Urinary bladder (tissue), 4 donors: Measurements from ENCODE around the gene DEPDC1B. TPM values are rescaled to one million over a fixed set of nuclear protein-coding genes. Genes with fewer than 3 reads are reported as not detected.
"Not testable (repeated sequence)": the region's sequence is repeated elsewhere in the genome, so short reads cannot be mapped to it uniquely, and the experiment has no call there.

Source experiments
- DNase-seq: peaks from one replicate; pipeline ENCODE4 v3.0.0-alpha.2; 2015; ENCODE audit errors: extremely low spot score
- H3K27ac ChIP-seq: one replicate; pipeline ENCODE4 v1.5.1; 2013; ENCODE audit warnings: low read depth, mild to moderate bottlenecking, moderate library complexity
- H3K36me3 ChIP-seq: one replicate; pipeline ENCODE4 v1.6.1; 2013; ENCODE audit warnings: mild to moderate bottlenecking, moderate library complexity; ENCODE audit not compliant: insufficient read depth
- H3K4me1 ChIP-seq: one replicate; pipeline ENCODE4 v1.6.1; 2013; ENCODE audit warnings: mild to moderate bottlenecking, moderate library complexity; ENCODE audit not compliant: insufficient read depth
- H3K4me3 ChIP-seq: one replicate; pipeline ENCODE4 v1.5.1; 2013; ENCODE audit warnings: low read depth, low read length
- WGBS: extraction: QIAGEN DNeasy Blood & Tissue Kit; methylation state at CpG from one replicate; pipeline ENCODE4 v1.1.7; 2013; 5-methylcytosine and 5-hydroxymethylcytosine counted together
- polyA plus RNA-seq: library from polyadenylated mRNA; stranded (reverse); fragments of 200-250 nt; gene quantifications from one replicate; pipeline ENCODE4 v1.2.3, GENCODE V29; 2013
- total RNA-seq: library from RNA; depleted of rRNA; stranded (reverse); fragments of >200 nt; gene quantifications from one replicate; pipeline ENCODE4 v1.2.3, GENCODE V29; 2014
- donor health status: healthy with polysubstance abuse.
- donor health status: healthy.

The DEPDC1B gene, protein sequence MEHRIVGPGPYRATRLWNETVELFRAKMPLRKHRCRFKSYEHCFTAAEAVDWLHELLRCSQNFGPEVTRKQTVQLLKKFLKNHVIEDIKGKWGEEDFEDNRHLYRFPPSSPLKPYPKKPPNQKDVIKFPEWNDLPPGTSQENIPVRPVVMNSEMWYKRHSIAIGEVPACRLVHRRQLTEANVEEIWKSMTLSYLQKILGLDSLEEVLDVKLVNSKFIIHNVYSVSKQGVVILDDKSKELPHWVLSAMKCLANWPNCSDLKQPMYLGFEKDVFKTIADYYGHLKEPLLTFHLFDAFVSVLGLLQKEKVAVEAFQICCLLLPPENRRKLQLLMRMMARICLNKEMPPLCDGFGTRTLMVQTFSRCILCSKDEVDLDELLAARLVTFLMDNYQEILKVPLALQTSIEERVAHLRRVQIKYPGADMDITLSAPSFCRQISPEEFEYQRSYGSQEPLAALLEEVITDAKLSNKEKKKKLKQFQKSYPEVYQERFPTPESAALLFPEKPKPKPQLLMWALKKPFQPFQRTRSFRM
- total RNA-seq = 8.4 TPM
- polyA plus RNA-seq = 0.23 TPM

DNA sequence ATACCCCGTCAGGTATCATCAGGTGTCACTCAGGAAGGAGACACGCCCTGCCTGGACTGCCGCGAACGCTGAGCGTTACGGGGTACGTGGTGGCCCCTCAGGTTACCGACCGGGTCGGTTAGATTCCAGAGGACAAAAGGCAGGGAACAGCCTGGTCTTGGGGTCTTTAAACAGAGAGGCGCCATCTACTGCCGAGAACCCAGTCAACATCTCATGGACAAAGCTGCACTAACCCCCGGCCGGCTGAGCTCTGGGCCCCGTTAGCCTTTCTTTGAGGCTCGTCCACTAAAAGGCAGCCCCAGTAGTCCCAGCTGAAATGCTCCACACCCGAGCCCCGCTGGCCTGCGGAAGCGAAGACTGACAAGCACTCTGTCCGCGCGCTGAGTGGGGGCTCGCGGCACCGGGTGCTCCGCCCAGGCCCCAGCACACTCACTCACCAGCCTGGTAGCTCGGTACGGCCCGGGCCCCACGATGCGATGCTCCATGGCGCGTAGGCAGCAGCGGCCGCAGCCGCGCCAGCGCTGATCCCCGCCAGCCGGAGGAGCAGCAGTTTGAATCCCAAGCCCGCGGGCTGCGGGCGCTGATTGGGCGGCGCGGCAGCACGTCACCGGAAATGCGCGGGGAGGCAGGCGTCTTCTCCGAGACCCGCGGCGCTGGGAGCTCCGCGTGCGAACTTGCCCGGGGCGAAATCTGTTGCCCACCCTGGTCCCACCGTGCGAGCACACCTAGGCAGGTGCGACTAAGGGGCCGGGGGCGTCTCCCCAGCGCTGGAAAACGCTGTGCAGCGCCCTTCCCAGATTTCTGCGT is at the start of gene DEPDC1B:
TSS of gene DEPDC1B (minus strand) at position 558 of the 807 bp plus-strand sequence. CDS start at position 485, 73 bp downstream.
- Histone ChIP-seq H3K27ac (no peak within 1 kb of the TSS), H3K4me3 (peak within 1 kb of the TSS; percentile 53), H3K4me1 (no peaks in the 10 kb centered on the region), H3K36me3 (no peaks in the 10 kb centered on the region)
- under 1% methylated on average over 72 of the region's 72 CpGs for WGBS
- DNase-seq = peak; percentile 79

DNA sequence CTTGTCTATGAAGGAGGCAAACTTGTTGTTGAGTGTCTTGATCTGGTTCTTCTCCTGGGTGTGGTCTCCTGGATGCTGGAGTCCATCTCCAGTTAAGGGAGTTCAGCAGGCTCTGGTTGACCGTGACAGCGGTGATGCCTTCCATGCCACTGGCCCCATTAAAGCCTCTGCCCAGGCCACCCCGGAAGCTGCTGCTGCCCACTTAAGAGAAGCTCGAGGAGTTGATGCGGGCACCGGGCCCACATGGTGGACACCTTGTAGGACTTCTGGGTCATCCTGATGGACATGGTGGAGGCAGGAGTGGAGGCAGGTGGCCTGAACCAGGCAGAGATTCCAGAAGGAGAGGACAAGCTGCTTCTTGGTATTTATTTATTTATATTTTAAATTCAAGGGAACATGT is 44.7 kb upstream of the DEPDC1B start:
- Histone ChIP-seq H3K36me3 (no peaks in the 10 kb centered on the region), H3K27ac (no peak overlapping the region), H3K4me3 (no peak overlapping the region), H3K4me1 (no peaks in the 10 kb centered on the region)
- 97% methylated on average over 6 of the region's 6 CpGs for WGBS
- DNase-seq = no peak

DNA sequence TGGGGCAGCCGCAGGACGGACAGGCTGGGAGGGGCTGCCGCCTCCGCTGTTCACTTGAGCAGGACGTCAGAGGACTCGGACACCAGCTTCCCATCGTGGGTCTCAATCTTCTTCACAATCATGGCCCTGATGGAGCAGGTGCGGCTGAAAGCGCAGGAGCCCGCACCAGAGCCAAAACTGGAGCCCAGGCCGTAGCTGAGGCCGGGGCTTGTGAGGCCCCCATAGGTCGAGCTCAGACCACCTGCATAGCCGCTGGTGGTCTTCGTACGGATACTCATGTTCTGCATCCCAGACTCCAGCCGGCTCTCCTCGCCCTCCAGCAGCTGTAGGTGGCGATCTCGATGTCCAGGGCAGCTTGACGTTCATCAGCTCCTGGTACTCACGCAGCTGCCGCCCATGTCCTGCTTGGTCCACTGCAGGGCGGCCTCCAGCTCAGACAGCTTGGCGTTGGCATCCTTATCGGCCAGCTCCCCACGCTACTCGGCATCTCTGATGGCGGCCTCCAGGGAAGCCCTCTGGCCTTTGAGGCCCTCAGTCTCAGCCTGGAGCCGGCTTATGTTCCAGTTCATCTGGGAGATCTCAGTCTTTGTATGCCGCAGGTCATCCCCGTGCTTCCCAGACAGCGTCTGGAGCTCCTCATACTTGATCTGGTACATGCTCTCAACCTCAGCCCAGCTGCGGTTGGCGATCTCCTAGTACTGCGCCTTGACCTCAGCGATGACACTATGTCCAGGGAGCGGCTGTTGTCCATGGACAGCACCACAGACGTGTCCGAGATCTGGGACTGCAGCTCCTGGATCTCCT is 43.7 kb upstream of the DEPDC1B start:
- Histone ChIP-seq H3K4me3 (no peak overlapping the region), H3K36me3 (no peaks in the 10 kb centered on the region), H3K27ac (no peak overlapping the region), H3K4me1 (no peaks in the 10 kb centered on the region)
- WGBS = 94% methylated on average over 40 of the region's 40 CpGs
- no peak for DNase-seq

DNA sequence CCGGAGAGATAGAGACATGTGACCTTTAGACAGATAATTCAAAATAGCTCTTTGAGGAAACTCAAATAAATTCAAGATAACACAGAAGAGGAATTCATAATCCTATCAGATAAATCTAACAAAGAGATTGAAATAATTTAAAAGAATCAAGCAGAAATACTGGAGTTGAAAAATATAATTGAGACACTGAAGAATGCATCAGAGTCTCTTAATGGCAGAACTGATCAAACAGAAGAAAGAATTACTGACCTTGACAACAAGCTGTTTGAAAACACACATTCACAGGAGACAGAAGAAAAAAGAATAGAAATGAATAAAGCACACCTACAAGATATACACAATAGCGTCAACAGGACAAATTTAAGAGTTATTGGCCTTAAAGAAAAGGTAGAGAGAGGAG is 40.4 kb upstream of the DEPDC1B start:
- Histone ChIP-seq H3K27ac (no peak overlapping the region), H3K4me1 (no peaks in the 10 kb centered on the region), H3K36me3 (no peaks in the 10 kb centered on the region), H3K4me3 (no peak overlapping the region)
- WGBS = 89% methylated on average over 2 of the region's 2 CpGs
- DNase-seq = no peak

DNA sequence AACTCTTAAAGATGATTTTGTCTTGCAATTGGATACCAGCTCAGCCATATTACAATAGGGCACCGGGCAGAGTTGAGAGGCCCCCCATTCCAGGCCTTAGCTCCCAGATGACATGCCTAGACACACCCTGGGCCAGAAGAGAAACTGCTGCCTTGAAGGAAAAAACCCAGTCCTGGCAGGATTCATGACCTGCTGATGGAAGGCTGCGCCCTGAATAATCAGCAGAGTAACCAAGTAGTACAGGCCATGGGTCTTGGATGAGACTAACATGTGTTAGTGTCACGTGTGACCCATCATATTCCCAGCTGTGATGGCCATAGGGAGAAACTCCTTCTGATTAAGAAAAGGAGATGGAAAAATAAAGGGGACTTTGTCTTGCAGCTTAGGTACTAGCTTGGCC is 39.0 kb upstream of the DEPDC1B start:
- no peak for DNase-seq
- no peak overlapping the region for H3K27ac ChIP-seq
- H3K4me1 ChIP-seq = no peaks in the 10 kb centered on the region
- H3K4me3 ChIP-seq = no peak overlapping the region
- 69% methylated on average over 3 of the region's 3 CpGs for WGBS
- H3K36me3 ChIP-seq = no peaks in the 10 kb centered on the region

DNA sequence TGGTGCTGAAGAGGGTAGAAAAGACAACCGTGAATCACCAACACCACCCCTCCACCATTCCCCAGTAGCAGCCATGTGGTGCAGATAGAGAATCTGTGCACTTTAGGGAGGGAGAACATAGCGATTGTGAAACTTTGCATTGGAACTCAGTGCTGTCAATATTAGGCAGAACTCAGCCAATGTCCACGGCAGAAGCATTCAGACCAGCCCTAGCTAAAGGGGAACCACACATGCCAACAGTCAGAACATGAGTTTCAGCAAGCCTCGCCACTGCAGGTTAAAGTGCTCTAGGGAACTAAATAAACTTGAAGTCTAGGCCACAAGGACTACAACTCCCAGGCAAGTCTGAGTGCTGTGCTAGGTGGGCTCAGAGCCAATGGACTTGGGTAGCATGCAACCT is 38.5 kb upstream of the DEPDC1B start:
- DNase-seq = no peak
- no peaks in the 10 kb centered on the region for H3K4me1 ChIP-seq
- H3K27ac ChIP-seq = no peak overlapping the region
- H3K36me3 ChIP-seq = no peaks in the 10 kb centered on the region
- 81% methylated on average over 4 of the region's 4 CpGs for WGBS
- no peak overlapping the region for H3K4me3 ChIP-seq

DNA sequence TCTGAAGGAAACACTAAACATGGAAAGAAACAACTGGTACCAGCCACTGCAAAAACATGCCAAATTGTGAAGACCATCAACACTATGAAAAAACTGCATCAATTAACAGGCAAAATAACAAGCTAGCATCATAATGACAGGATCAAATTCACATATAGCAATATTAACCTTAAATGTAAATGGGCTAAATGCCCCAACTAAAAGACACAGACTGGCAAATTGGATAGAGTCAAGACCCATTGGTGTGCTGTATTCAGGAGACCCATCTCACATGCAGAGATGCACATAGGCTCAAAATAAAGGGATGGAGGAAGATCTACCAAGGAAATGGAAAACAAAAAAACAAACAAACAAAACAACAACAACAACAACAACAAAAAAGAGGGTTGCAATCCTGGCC is 30.9 kb upstream of the DEPDC1B start:
- not testable (repeated sequence) for DNase-seq, H3K4me3 ChIP-seq, H3K27ac ChIP-seq, H3K4me1 ChIP-seq, H3K36me3 ChIP-seq

DNA sequence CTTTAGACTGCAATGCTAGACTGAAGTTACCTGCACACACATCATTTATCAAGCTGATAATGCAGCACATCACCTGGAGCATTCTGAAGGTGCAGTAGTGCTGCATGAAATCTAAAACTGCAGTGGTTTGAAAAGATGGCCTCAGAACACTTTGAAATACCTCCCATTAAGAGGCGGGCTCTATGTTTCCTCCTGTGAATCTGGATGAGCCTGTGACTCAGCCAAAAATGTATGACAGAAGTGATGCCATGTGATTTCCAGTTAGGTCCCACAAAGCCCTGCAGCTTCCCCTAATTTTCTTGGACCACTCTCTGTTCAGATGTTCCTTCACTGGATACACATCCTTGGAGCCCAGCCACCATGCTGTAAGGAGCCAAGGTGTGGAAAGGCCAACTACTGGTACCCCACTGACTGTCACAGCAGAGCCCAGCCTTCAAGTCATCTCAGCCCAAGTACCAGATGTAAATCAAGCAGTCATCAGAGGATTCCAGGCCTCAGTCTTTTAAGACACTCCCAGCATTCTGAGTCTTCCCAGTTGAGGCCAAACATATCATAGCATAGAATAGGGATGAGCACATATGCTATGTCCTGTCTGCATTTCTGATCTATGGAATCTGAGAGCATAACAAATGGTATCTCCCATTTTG is 27.2 kb upstream of the DEPDC1B start:
- no peak overlapping the region for H3K27ac ChIP-seq
- 92% methylated on average over 1 of the region's 1 CpG for WGBS
- H3K4me3 ChIP-seq = no peak overlapping the region
- H3K36me3 ChIP-seq = no peaks in the 10 kb centered on the region
- no peak for DNase-seq
- no peaks in the 10 kb centered on the region for H3K4me1 ChIP-seq

DNA sequence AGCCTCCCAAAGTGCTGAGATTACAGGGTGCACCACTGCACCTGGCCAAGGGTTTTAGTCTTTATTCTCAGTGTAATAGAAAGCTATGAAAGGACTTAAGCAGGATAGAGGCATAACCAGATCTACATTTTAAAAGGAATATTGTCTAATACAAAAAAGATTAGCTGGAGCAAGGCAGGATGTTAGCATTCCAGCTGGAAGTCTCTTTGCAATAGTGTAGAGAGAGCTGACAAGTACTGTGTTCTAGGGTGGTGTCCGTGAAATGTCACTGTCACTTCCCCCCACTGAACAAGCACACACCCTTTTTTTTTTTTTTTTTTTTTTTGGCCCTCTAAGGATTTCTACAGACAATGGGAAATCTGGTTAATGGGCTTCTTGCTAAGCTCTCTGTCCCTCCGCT is 24.2 kb upstream of the DEPDC1B start:
- H3K4me3 ChIP-seq = no peak overlapping the region
- WGBS = 73% methylated on average over 2 of the region's 2 CpGs

DNA sequence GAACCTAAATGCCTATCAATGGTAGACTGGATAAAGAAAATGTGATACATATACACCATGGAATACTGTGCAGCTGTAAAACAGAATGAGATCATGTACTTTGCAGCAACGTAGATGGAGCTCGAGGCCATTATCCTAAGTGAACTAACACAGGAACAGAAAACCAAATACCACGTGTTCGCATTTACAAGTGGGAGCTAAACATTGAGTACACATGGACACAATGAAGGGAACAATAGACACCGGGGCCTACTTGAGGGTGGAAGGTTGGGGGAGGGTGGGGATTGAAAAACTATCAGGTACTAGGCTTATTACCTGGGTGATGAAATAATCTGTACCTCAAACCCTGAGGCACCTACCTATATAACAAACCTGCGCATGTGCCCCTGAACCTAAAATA is 22.4 kb upstream of the DEPDC1B start:
- Histone ChIP-seq H3K27ac (no peak overlapping the region), H3K4me1 (no peaks in the 10 kb centered on the region), H3K36me3 (no peaks in the 10 kb centered on the region), H3K4me3 (no peak overlapping the region)
- no peak for DNase-seq
- 77% methylated on average over 6 of the region's 6 CpGs for WGBS

More for the DNA sequence above, 24.2 kb upstream of the DEPDC1B start:
- DNase-seq = no peak
- H3K36me3 ChIP-seq = no peaks in the 10 kb centered on the region
- H3K27ac ChIP-seq = no peak overlapping the region
- H3K4me1 ChIP-seq = no peaks in the 10 kb centered on the region

DNA sequence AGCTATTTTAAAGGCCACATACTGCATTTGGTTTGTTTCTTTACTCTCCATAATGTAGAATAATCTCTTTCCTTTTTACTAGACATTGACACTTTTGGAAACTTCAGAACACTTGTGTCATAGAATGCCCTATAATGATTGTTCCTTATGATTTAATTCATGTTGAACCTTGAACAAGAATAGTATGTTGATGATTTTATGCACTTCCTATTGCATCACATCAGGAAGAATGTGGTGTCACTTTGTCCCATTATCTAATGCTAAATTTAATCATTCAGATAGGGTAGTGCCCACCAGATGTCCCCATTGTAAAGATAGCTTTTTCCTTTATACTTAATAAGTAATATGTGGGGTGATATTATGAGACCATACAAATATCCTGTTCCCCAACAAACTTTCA is 19.4 kb upstream of the DEPDC1B start:
- no peaks in the 10 kb centered on the region for H3K4me1 ChIP-seq
- no peak for DNase-seq
- no peak overlapping the region for H3K4me3 ChIP-seq
- no peaks in the 10 kb centered on the region for H3K36me3 ChIP-seq
- H3K27ac ChIP-seq = no peak overlapping the region

DNA sequence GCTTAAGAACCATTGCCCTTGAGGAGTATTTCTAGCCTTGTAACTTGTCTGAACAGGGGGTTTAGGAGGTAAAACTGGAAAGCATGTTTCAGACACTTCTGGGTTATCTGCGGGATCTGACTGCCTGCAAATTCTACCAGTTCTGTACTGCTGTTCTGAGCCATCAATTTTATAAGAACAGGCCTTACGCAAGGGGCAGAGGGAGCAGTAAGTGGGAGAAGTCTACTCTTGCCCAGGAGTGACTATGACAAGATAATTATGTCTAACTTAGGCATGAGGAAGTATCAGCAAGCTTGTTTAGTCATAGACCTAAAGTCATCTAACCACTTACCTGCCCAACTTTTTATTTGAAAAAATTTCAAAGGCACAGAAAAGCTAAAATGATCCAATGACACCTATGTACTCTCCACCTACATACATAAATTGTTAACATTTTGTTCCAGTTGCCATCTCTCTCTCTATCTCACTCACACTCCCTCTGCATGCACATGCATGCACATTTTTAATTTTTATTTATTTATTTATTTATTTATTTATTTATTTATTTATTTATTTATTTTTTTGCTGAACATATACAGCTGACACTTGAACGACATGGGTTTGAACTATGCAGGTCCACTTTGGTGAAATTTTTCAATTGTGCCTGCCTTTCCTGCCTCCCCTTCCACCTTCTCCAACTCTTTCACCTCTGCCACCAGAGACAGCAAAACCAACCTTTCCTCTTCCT is 18.4 kb upstream of the DEPDC1B start:
- whole genome bisulfite sequencing = 85% methylated on average over 3 of the region's 3 CpGs
- H3K36me3 ChIP-seq = no peaks in the 10 kb centered on the region
- no peak for DNase-seq
- H3K4me1 ChIP-seq = no peaks in the 10 kb centered on the region
- H3K27ac ChIP-seq = no peak overlapping the region
- H3K4me3 ChIP-seq = no peak overlapping the region
